Measurements from ENCODE around the gene CREB5. TPM values are rescaled to one million over a fixed set of nuclear protein-coding genes. Genes with fewer than 3 reads are reported as not detected.

CREB5 gene
- total RNA-seq, 1 experiment from 2014 or later, result 19.2 TPM

GRCh38 chr7:28371846-28372245 lies 40.5 kb upstream of the CREB5 start:
- H3K4me3 Mint-ChIP-seq (ENCODE audit: low read depth, unreplicated experiment), result no peak overlapping the region
- H3K4me1 Mint-ChIP-seq (ENCODE audit: low read depth, unreplicated experiment), result no peaks in the 10 kb centered on the region
- intact Hi-C loops (cut with micrococcal nuclease; ENCODE audit: unreplicated experiment), result no loop called here
- CTCF ChIA-PET, result interaction anchor here (0.7 to 1.4 kb wide), 3 partner anchors 10 to 473 kb away, joined by 3 to 4 read pairs (median 3); no protein-coding TSS in a partner anchor
- H3K27ac Mint-ChIP-seq (ENCODE audit: unreplicated experiment), result no peak overlapping the region
- H3K36me3 Mint-ChIP-seq (ENCODE audit: insufficient read depth, unreplicated experiment), result no peaks in the 10 kb centered on the region
- DNase-seq, result no peak
- no peaks in the 10 kb centered on the region for H3K27me3 Mint-ChIP-seq (ENCODE audit: unreplicated experiment)
- no TSS peak for BruUV-seq (replicated peaks)
- no peaks in the 10 kb centered on the region for H3K9me3 Mint-ChIP-seq (ENCODE audit: low read depth, unreplicated experiment)
- no peak for TF ChIP-seq CTCF (IDR thresholded peaks at IDR 0.05; ENCODE audit: unreplicated experiment)

- no peak overlapping the region for H3K4me3 Mint-ChIP-seq (ENCODE audit: low read depth, unreplicated experiment)
- no peaks in the 10 kb centered on the region for H3K9me3 Mint-ChIP-seq (ENCODE audit: low read depth, unreplicated experiment)
- H3K27ac Mint-ChIP-seq (ENCODE audit: unreplicated experiment), result no peak overlapping the region
- H3K36me3 Mint-ChIP-seq (ENCODE audit: insufficient read depth, unreplicated experiment), result no peaks in the 10 kb centered on the region
- BruUV-seq (replicated peaks), result no TSS peak
- intact Hi-C loops (cut with micrococcal nuclease; ENCODE audit: unreplicated experiment), result no loop called here
- no peak for TF ChIP-seq CTCF (IDR thresholded peaks at IDR 0.05; ENCODE audit: unreplicated experiment)
- DNase-seq, result no peak
- H3K4me1 Mint-ChIP-seq (ENCODE audit: low read depth, unreplicated experiment), result peaks cover 9% of the 10 kb centered on the region
- CTCF ChIA-PET, result no interaction called here
- H3K27me3 Mint-ChIP-seq (ENCODE audit: unreplicated experiment), result no peaks in the 10 kb centered on the region
Observed at GRCh38 chr7:28373990-28374389, 38.3 kb upstream of the CREB5 start.

- H3K9me3 Mint-ChIP-seq (ENCODE audit: low read depth, unreplicated experiment), result no peaks in the 10 kb centered on the region
Observed at GRCh38 chr7:28375729-28376128, 36.6 kb upstream of the CREB5 start.

GRCh38 chr7:28376634-28377033 lies 35.7 kb upstream of the CREB5 start:
- Mint-ChIP-seq H3K36me3 (ENCODE audit: insufficient read depth, unreplicated experiment) (no peaks in the 10 kb centered on the region), H3K9me3 (ENCODE audit: low read depth, unreplicated experiment) (no peaks in the 10 kb centered on the region), H3K4me3 (ENCODE audit: low read depth, unreplicated experiment) (no peak overlapping the region), H3K4me1 (ENCODE audit: low read depth, unreplicated experiment) (peaks cover 9% of the 10 kb centered on the region), H3K27ac (ENCODE audit: unreplicated experiment) (no peak overlapping the region), H3K27me3 (ENCODE audit: unreplicated experiment) (no peaks in the 10 kb centered on the region)
- no TSS peak for BruUV-seq (replicated peaks)
- CTCF ChIA-PET, result no interaction called here
- intact Hi-C loops (cut with micrococcal nuclease; ENCODE audit: unreplicated experiment), result no loop called here
- TF ChIP-seq CTCF (IDR thresholded peaks at IDR 0.05; ENCODE audit: unreplicated experiment), result no peak
- no peak for DNase-seq

More at GRCh38 chr7:28375729-28376128, 36.6 kb upstream of the CREB5 start:
- DNase-seq, result no peak
- no TSS peak for BruUV-seq (replicated peaks)
- CTCF ChIA-PET, result interaction anchor here (0.6 kb wide), 1 partner anchor 59 kb away, joined by 7 read pairs; no protein-coding TSS in a partner anchor
- no peak for TF ChIP-seq CTCF (IDR thresholded peaks at IDR 0.05; ENCODE audit: unreplicated experiment)
- H3K4me3 Mint-ChIP-seq (ENCODE audit: low read depth, unreplicated experiment), result no peak overlapping the region
- no peaks in the 10 kb centered on the region for H3K27me3 Mint-ChIP-seq (ENCODE audit: unreplicated experiment)
- no peaks in the 10 kb centered on the region for H3K36me3 Mint-ChIP-seq (ENCODE audit: insufficient read depth, unreplicated experiment)
- H3K27ac Mint-ChIP-seq (ENCODE audit: unreplicated experiment), result no peak overlapping the region
- intact Hi-C loops (cut with micrococcal nuclease; ENCODE audit: unreplicated experiment), result no loop called here
- H3K4me1 Mint-ChIP-seq (ENCODE audit: low read depth, unreplicated experiment), result peaks cover 9% of the 10 kb centered on the region

Measured in Calu3 (cell line).